HG02623 (cell line): ENCODE data around the gene KLHL22.

Experiments
- ATAC-seq: cut with Tn5 transposase; IDR thresholded peaks from one replicate; pipeline ENCODE4 v1.9.1; 2021; ENCODE audit warnings: moderate library complexity; ENCODE audit not compliant: unreplicated experiment

Gene KLHL22

GRCh38 chr22:20435436-20436306, 59.9 kb downstream of the KLHL22 start:
- ATAC-seq: no peak

- ATAC-seq: no peak
Measured at GRCh38 chr22:20434773-20435172, 60.8 kb downstream of the KLHL22 start.

- ATAC-seq: no peak
Measured at GRCh38 chr22:20434264-20434751, 61.3 kb downstream of the KLHL22 start.

- ATAC-seq: no peak
Measured at GRCh38 chr22:20433686-20434241, 61.8 kb downstream of the KLHL22 start.

GRCh38 chr22:20433191-20433590, 62.4 kb downstream of the KLHL22 start:
- ATAC-seq: no peak

GRCh38 chr22:20432244-20432686, 63.3 kb downstream of the KLHL22 start:
- ATAC-seq: no peak

- no peak for ATAC-seq
Measured at GRCh38 chr22:20431511-20432192, 63.9 kb downstream of the KLHL22 start.

- no peak for ATAC-seq
Measured at GRCh38 chr22:20430720-20431510, 64.7 kb downstream of the KLHL22 start.

GRCh38 chr22:20430101-20430719, 65.4 kb downstream of the KLHL22 start:
- ATAC-seq: no peak

- no peak for ATAC-seq
Measured at GRCh38 chr22:20429254-20430100, 66.1 kb downstream of the KLHL22 start.

- no peak for ATAC-seq
Measured at GRCh38 chr22:20428496-20429253, 66.9 kb downstream of the KLHL22 start.

GRCh38 chr22:20427945-20428417, 67.6 kb downstream of the KLHL22 start:
- ATAC-seq: no peak

GRCh38 chr22:20427104-20427944, 68.3 kb downstream of the KLHL22 start:
- no peak for ATAC-seq

GRCh38 chr22:20426259-20426615, 69.4 kb downstream of the KLHL22 start:
- ATAC-seq: no peak

GRCh38 chr22:20425566-20426258, 69.9 kb downstream of the KLHL22 start:
- no peak for ATAC-seq

GRCh38 chr22:20424932-20425565, 70.5 kb downstream of the KLHL22 start:
- ATAC-seq: no peak

- no peak for ATAC-seq
Measured at GRCh38 chr22:20424568-20424931, 71.0 kb downstream of the KLHL22 start.
